K562 (cell line): ENCODE results near the gene OR2AP1. TPM values are rescaled to one million over a fixed set of nuclear protein-coding genes. Genes with fewer than 3 reads are reported as not detected.

Experiments
- ATAC-seq: fragments of 200-7000 bp; cut with Tn5 transposase; 3 replicates; pipeline ENCODE4 v1.9.1; 2020; ENCODE audit warnings: moderate library complexity
- Bru-seq: library from RNA; stranded (reverse); fragments of 400-500 nt; gene quantifications from one replicate; lab custom pipeline; 2021; lab: Mats Ljungman, UMichigan
- BruChase-seq, 2 experiments: library from RNA; stranded (reverse); fragments of 400-500 nt; gene quantifications; one replicate each; lab custom pipeline; 2021; lab: Mats Ljungman, UMichigan
- BruUV-seq: library from RNA; stranded (reverse); fragments of 400-500 nt; replicated peaks from 2 replicates; lab custom pipeline; 2021; lab: Mats Ljungman, UMichigan
- CTCF ChIA-PET: fragments of 300-600 bp; formaldehyde crosslinking; extraction: SDS; loops from one replicate; lab custom pipeline; 2021; ENCODE audit warnings: low intra/inter-chr PET ratio; lab: Yijun Ruan, JAX
- POLR2A ChIA-PET: fragments of 300-600, 350-650 bp; sonication (Branson Sonifier 250); formaldehyde crosslinking; extraction: SDS; loops from one replicate; lab custom pipeline; 2021; ENCODE audit warnings: antibody characterized with exemption, inconsistent platforms; lab: Yijun Ruan, JAX
- DNase-seq, 4 experiments: peaks; one replicate each; pipeline versions ENCODE4 v3.0.0 to v3.0.0-alpha.2; 2011 to 2018; ENCODE audit warnings: low spot score in 3 of 4, mixed read lengths in 3 of 4; ENCODE audit errors: extremely low read depth in 1 of 4
- FAIRE-seq: peaks from 2 replicates; lab custom pipeline; 2011; peaks lifted over from hg19 to GRCh38; lab: Jason Lieb, UNC
- H2AFZ ChIP-seq: 2 replicates; pipeline ENCODE4 v1.6.0; 2011; ENCODE audit warnings: low read depth, low read length, control low read depth, inconsistent platforms
- H3K27ac ChIP-seq: fragments of 200-600 bp; 3 replicates; pipeline ENCODE4 v1.8.0; 2011; ENCODE audit warnings: low read depth, mild to moderate bottlenecking, control low read depth, inconsistent platforms, low read length, moderate library complexity, mixed read lengths; ENCODE audit errors: extremely low read depth
- H3K27me3 ChIP-seq, 2 experiments: fragments of 300-600 bp in 1 of 2; 2 replicates in 1 of 2; 3 replicates in 1 of 2; pipeline versions ENCODE4 v1.6.0 to v1.8.0; 2011; ENCODE audit warnings: inconsistent platforms in 2 of 2, low read length in 2 of 2, mild to moderate bottlenecking in 1 of 2, mixed read lengths in 1 of 2, moderate library complexity in 1 of 2; ENCODE audit not compliant: control insufficient read depth in 2 of 2, insufficient read depth in 2 of 2
- H3K36me3 ChIP-seq: fragments of 300-600 bp; 3 replicates; pipeline ENCODE4 v1.8.0; 2011; ENCODE audit warnings: mild to moderate bottlenecking, low read length, inconsistent platforms; ENCODE audit not compliant: control insufficient read depth, insufficient read depth
- H3K4me1 ChIP-seq, 2 experiments: fragments of 200-600 bp in 1 of 2; replicated peaks in 1 of 2; 2 replicates in 1 of 2; 3 replicates in 1 of 2; pipeline versions ENCODE4 v1.5.1 to v1.8.0; 2011; ENCODE audit warnings: inconsistent platforms in 2 of 2, low read length in 2 of 2, mild to moderate bottlenecking in 1 of 2, mixed read lengths in 1 of 2, moderate library complexity in 1 of 2; ENCODE audit not compliant: control insufficient read depth in 2 of 2, insufficient read depth in 2 of 2
- H3K4me2 ChIP-seq: 2 replicates; pipeline ENCODE4 v1.6.1; 2011; ENCODE audit warnings: low read length, control low read depth, inconsistent platforms, mixed read lengths; ENCODE audit not compliant: insufficient read depth
- H3K4me3 ChIP-seq: fragments of 200-600 bp; sonication (generic), shearing (Covaris generic); 2 replicates; pipeline ENCODE4 v1.5.1; 2016; ENCODE audit warnings: control low read depth, inconsistent platforms
- H3K79me2 ChIP-seq: fragments of 200-600 bp; 3 replicates; pipeline ENCODE4 v1.8.0; 2011; ENCODE audit warnings: low read length, inconsistent platforms; ENCODE audit not compliant: control insufficient read depth, insufficient read depth
- H3K9ac ChIP-seq, 2 experiments: 2 replicates each; pipeline versions ENCODE4 v1.6.0 to v1.6.1; 2011; ENCODE audit warnings: low read depth in 2 of 2, low read length in 2 of 2, control low read depth in 1 of 2, inconsistent platforms in 1 of 2, mild to moderate bottlenecking in 1 of 2, mixed read lengths in 1 of 2; ENCODE audit not compliant: insufficient read depth in 1 of 2
- H3K9me1 ChIP-seq: one replicate; pipeline ENCODE4 v1.6.0; 2011; ENCODE audit warnings: inconsistent platforms, mild to moderate bottlenecking, low read length, moderate library complexity; ENCODE audit not compliant: control insufficient read depth, insufficient read depth
- H3K9me3 ChIP-seq: replicated peaks from 2 replicates; pipeline ENCODE4 v1.5.1; 2011; ENCODE audit warnings: low read depth, low read length, inconsistent platforms; ENCODE audit not compliant: control insufficient read depth, insufficient read depth
- H4K20me1 ChIP-seq: replicated peaks from 2 replicates; pipeline ENCODE4 v1.6.1; 2011; ENCODE audit warnings: low read length, inconsistent platforms, mixed read lengths; ENCODE audit not compliant: control insufficient read depth, insufficient read depth
- CTCFL ChIP-seq: IDR thresholded peaks from 2 replicates; pipeline ENCODE4 v1.6.1; 2011; ENCODE audit warnings: borderline replicate concordance, low read depth, mild to moderate bottlenecking, moderate library complexity, low read length; ENCODE audit not compliant: insufficient read depth, poor library complexity, severe bottlenecking
- FOXA3 ChIP-seq, 2 experiments: fragments of 450-650 bp in 1 of 2; sonication (generic) in 1 of 2; formaldehyde crosslinking; IDR thresholded peaks in 1 of 2; conservative IDR thresholded peaks in 1 of 2; 2 replicates each; pipeline versions ENCODE4 v1.4.0 to v1.8.0; 2020 to 2022; ENCODE audit warnings: mild to moderate bottlenecking in 2 of 2, missing genetic modification reagents in 1 of 2
- FUS ChIP-seq: fragments of 200-400 bp; formaldehyde crosslinking; optimal IDR thresholded peaks from 2 replicates; pipeline ENCODE3; 2017; ENCODE audit warnings: low read depth, low read length
- GTF2E2 ChIP-seq: fragments of 200-800 bp; sonication (Bioruptor generic); IDR thresholded peaks from 2 replicates; pipeline ENCODE4 v1.6.1; 2016; ENCODE audit warnings: missing genetic modification characterization, missing compliant biosample characterization
- MAFK ChIP-seq: IDR thresholded peaks from 2 replicates; pipeline ENCODE4 v1.6.1; 2011; ENCODE audit warnings: low read length, improper control_type of control experiment
- MXI1 ChIP-seq: IDR thresholded peaks from 2 replicates; pipeline ENCODE4 v1.6.1; 2011; ENCODE audit warnings: low read depth, mild to moderate bottlenecking, improper control_type of control experiment, low read length
- NR2C1 ChIP-seq, 2 experiments: fragments of 450-650 bp; IDR thresholded peaks; 2 replicates each; pipeline ENCODE4 v1.6.1; 2017; ENCODE audit warnings: mild to moderate bottlenecking in 2 of 2, antibody characterized with exemption in 1 of 2, inconsistent platforms in 1 of 2, missing compliant biosample characterization in 1 of 2, missing genetic modification characterization in 1 of 2
- XRCC3 ChIP-seq: fragments of 450-650 bp; IDR thresholded peaks from 2 replicates; pipeline ENCODE4 v1.6.1; 2017; ENCODE audit warnings: mild to moderate bottlenecking, moderate library complexity
- ZKSCAN8 ChIP-seq: fragments of 200-800 bp; sonication (Bioruptor generic); IDR thresholded peaks from 2 replicates; pipeline ENCODE4 v1.6.1; 2016; ENCODE audit warnings: missing genetic modification characterization, missing compliant biosample characterization
- ZNF197 ChIP-seq: fragments of 200-800 bp; sonication (Bioruptor generic); IDR thresholded peaks from 2 replicates; pipeline ENCODE4 v1.6.1; 2016; ENCODE audit warnings: low read depth, missing genetic modification characterization, missing compliant biosample characterization
- ZNF655 ChIP-seq: fragments of 250-450 bp; sonication (Bioruptor Pico); IDR thresholded peaks from 2 replicates; pipeline ENCODE4 v1.5.0; 2021
- WGBS: fragments of 100-300 bp; shearing (Covaris generic); methylation state at CpG from one replicate; pipeline ENCODE4 v1.1.6; 2016; ENCODE audit warnings: low coverage, mixed read lengths; ENCODE audit not compliant: insufficient coverage; ENCODE audit errors: missing lambda C conversion rate; 5-methylcytosine and 5-hydroxymethylcytosine counted together
- in situ Hi-C: fragments of 300-500 bp; cut with MboI; formaldehyde crosslinking; loops from 4 replicates; pipeline ENCODE4 v1.15.0; 2018; ENCODE audit warnings: inconsistent platforms, mixed read lengths
- intact Hi-C: fragments of 100-400 bp; cut with micrococcal nuclease; formaldehyde crosslinking; loops from 2 replicates; pipeline ENCODE4 v1.14.2; 2022
- long read RNA-seq, 3 experiments: library from polyadenylated mRNA in 2 of 3; library from RNA in 1 of 3; unstranded in 2 of 3; stranded (forward) in 1 of 3; transcript quantifications; one replicate each; pipeline ENCODE4 v2.0.0, GENCODE V29; 2019 to 2022
- polyA minus RNA-seq, 3 experiments: library from RNA; depleted of rRNA, polyadenylated mRNA; stranded (reverse); fragments of >200 nt; gene quantifications; 2 replicates each; pipeline ENCODE4 v1.2.3, GENCODE V29; 2011
- polyA plus RNA-seq, 8 experiments: library from polyadenylated mRNA; depleted of rRNA in 4 of 8; stranded (reverse) in 5 of 8; unstranded in 3 of 8; fragments of >200 nt; fragmentation: Nextera tagmentation in 2 of 8; fragmentation: Illumina TruSeq in 1 of 8; extraction: Ambion mirVana in 2 of 8; extraction: Trizol in 1 of 8; gene quantifications; 2 replicates each; pipeline versions ENCODE4 v1.2.1 to v1.2.3, GENCODE V29; 2011 to 2014; ENCODE audit warnings: inconsistent platforms in 1 of 8, missing spikeins in 1 of 8
- total RNA-seq, 7 experiments: library from RNA; depleted of rRNA in 6 of 7; stranded (reverse); fragments of >200 nt in 6 of 7; fragmentation: Illumina TruSeq in 2 of 7; extraction: Trizol in 2 of 7; gene quantifications; 2 replicates each; pipeline versions ENCODE4 v1.2.1 to v1.2.3, GENCODE V29; 2011 to 2021; ENCODE audit warnings: low replicate concordance in 1 of 7

Gene OR2AP1
- total RNA-seq (2011; cell fraction: chromatin; rRNA removed; ENCODE audit: low replicate concordance) = not detected in 2 replicates
- not detected in 2 replicates for total RNA-seq (2011; cell fraction: nucleolus; rRNA removed)
- total RNA-seq (2011; cell fraction: nucleoplasm; rRNA removed) = not detected in 2 replicates
- total RNA-seq (2014; rRNA removed) = not detected in 2 replicates
- not detected in 2 replicates for total RNA-seq (2014; rRNA removed; fragmentation: Illumina TruSeq; extraction: Trizol)
- total RNA-seq (2015; rRNA removed; fragmentation: Illumina TruSeq; extraction: Trizol) = not detected in 2 replicates
- not detected in 2 replicates for total RNA-seq (2021)
- polyA plus RNA-seq (2011; rRNA removed) = not detected in 2 replicates
- not detected in 2 replicates for polyA plus RNA-seq (2011; cell fraction: cytosol; rRNA removed)
- not detected in 2 replicates for polyA plus RNA-seq (2011; cell fraction: nucleus; rRNA removed)
- polyA plus RNA-seq (2012) = not detected in 2 replicates
- polyA plus RNA-seq (2014; fragmentation: Illumina TruSeq; extraction: Trizol) = not detected in 2 replicates
- not detected for polyA plus RNA-seq (2014; fragmentation: Nextera tagmentation; extraction: Ambion mirVana)
- not detected in 2 replicates for polyA plus RNA-seq (2014; rRNA removed)
- polyA minus RNA-seq (2011; rRNA and poly(A)+ RNA removed) = not detected in 2 replicates
- polyA minus RNA-seq (2011; cell fraction: cytosol; rRNA and poly(A)+ RNA removed) = not detected in 2 replicates
- not detected in 2 replicates for polyA minus RNA-seq (2011; cell fraction: nucleus; rRNA and poly(A)+ RNA removed)
- Bru-seq, nascent RNA = not detected
- BruChase-seq, experiment 1, labeled RNA remaining after a 2-hour chase = not detected
- BruChase-seq, experiment 2, labeled RNA remaining after a 6-hour chase = not detected
- long read RNA-seq, experiment 1 = 0 reads
- long read RNA-seq, experiment 2 = 0 reads
- long read RNA-seq, experiment 3 = 0 reads

DNA sequence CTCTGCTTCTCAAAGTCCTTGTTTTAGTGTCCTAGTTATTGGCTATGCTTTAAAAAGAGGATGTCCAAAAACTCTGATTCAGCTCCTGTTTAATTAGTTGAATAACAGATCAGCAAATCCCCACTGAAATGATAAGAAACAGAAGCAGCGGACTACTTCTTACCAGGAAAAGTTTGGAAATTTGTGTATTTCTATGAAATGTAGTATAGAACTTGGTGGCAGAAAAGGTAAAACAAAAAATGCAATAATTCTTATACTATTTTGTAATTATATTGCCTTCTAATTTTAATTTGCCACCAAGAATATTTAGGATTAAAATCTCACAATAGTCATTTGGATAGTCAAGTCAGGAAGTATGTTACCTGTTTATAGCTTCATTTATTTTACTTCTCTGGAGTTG, at the start of gene OR2AP1:
Gene OR2AP1 (plus strand): TSS at position 301 of the 400 bp plus-strand sequence. CDS start 1,947 bp downstream, outside the sequence.
- Histone ChIP-seq H3K4me1 (no peaks in the 10 kb centered on the region), H4K20me1 (no peaks in the 10 kb centered on the region), H3K27me3 (no peaks in the 10 kb centered on the region), H3K79me2 (no peaks in the 10 kb centered on the region), H3K27ac (no peak within 1 kb of the TSS), H3K9ac (no peak within 1 kb of the TSS), H3K9me3 (no peaks in the 10 kb centered on the region; the same call in 1 of the 2 replicates), H3K9me1 (no peaks in the 10 kb centered on the region), H2AFZ (no peak within 1 kb of the TSS), H3K4me3 (no peak within 1 kb of the TSS), H3K4me2 (no peak within 1 kb of the TSS), H3K36me3 (no peaks in the 10 kb centered on the region)
- no TSS peak for BruUV-seq
- in situ Hi-C loops (no loop called here), intact Hi-C loops (no loop called here)
- ChIA-PET CTCF (no interaction called here), POLR2A (no interaction called here)
- WGBS = 0% methylated on average over 1 of the region's 1 CpG
- DNase-seq (no peak), ATAC-seq (no peak), FAIRE-seq (no peak)
- TF ChIP-seq ZKSCAN8 (CRISPR knock-in tag) (no peak), FOXA3 (CRISPR knock-in tag; conservative IDR thresholded peaks at IDR 0.05 in 1 of 2, IDR thresholded peaks at IDR 0.05 in 1 of 2) (no peak), MXI1 (no peak), ZNF197 (CRISPR knock-in tag) (no peak), ZNF655 (CRISPR knock-in tag) (no peak), NR2C1 (IDR thresholded peaks at IDR 0.05) (no peak), NR2C1 (tag; IDR thresholded peaks at IDR 0.05) (no peak), MAFK (no peak), FUS (no peak), XRCC3 (no peak), GTF2E2 (tag) (no peak), CTCFL (no peak)
